Measurements from ENCODE around the gene SEMA3B. TPM values are rescaled to one million over a fixed set of nuclear protein-coding genes. Genes with fewer than 3 reads are reported as not detected.

SEMA3B gene
- total and polyA plus RNA-seq, 12 donors: 14.9 to 46.7 (median 21.9) TPM

DNA sequence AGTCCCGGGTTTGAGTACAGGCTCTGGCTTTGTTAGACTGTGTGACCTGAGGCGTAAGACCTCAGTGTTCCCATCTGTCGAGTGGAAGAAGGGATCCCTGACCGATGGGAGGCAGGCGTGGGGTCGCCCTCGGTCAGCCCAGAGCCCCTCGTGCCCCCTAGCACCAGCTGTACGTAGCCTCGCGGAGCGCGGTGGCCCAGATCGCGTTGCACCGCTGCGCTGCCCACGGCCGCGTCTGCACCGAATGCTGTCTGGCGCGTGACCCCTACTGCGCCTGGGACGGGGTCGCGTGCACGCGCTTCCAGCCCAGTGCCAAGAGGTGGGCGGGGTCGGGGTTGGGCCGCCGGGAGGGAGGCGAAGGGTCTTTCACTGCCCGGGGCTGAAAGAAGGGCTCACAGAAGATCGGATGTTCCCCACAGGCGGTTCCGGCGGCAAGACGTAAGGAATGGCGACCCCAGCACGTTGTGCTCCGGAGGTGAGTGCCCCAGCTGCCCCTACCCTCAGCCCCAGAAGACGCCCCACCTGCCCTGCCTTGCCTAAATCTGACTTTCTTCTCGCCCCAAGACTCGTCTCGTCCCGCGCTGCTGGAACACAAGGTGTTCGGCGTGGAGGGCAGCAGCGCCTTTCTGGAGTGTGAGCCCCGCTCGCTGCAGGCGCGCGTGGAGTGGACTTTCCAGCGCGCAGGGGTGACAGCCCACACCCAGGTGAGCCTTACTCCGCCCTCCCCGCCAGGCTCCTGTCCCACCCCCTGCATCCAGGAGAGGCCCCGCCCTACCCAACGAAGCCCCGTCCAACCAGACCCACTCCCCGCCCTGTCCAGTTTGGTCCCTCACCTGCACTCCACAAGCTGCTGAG is 6.4 kb downstream of the SEMA3B start:
- H3K9me3 ChIP-seq: no peaks in the 10 kb centered on the region
- WGBS, 2 donors: 33 to 43% methylated on average over 64 to 65 of the region's 65 CpGs
- intact Hi-C loops (cut with DNase I): loop anchor here in 4 of 10 donors (2.0 to 10.0 kb wide), 3 partner anchors 49 to 151 kb away; no protein-coding TSS in a partner anchor
- H3K4me1 ChIP-seq: peaks cover 6 to 59% (median 36%) of the 10 kb centered on the region in 9 donors
- H3K27ac ChIP-seq: no peak overlapping the region
- H3K4me3 ChIP-seq: no peak overlapping the region
- H3K27me3 ChIP-seq: peaks cover 0 to 47% (median 10%) of the 10 kb centered on the region in 7 donors
- DNase-seq: peak in 1 of 2 donors; percentile 17
- H3K36me3 ChIP-seq: peaks cover 0 to 8% (median 0%) of the 10 kb centered on the region in 9 donors
- no peak for ATAC-seq
- TF ChIP-seq, protein P1, sequence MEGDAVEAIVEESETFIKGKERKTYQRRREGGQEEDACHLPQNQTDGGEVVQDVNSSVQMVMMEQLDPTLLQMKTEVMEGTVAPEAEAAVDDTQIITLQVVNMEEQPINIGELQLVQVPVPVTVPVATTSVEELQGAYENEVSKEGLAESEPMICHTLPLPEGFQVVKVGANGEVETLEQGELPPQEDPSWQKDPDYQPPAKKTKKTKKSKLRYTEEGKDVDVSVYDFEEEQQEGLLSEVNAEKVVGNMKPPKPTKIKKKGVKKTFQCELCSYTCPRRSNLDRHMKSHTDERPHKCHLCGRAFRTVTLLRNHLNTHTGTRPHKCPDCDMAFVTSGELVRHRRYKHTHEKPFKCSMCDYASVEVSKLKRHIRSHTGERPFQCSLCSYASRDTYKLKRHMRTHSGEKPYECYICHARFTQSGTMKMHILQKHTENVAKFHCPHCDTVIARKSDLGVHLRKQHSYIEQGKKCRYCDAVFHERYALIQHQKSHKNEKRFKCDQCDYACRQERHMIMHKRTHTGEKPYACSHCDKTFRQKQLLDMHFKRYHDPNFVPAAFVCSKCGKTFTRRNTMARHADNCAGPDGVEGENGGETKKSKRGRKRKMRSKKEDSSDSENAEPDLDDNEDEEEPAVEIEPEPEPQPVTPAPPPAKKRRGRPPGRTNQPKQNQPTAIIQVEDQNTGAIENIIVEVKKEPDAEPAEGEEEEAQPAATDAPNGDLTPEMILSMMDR (IDR thresholded peaks at IDR 0.05): no peak

DNA sequence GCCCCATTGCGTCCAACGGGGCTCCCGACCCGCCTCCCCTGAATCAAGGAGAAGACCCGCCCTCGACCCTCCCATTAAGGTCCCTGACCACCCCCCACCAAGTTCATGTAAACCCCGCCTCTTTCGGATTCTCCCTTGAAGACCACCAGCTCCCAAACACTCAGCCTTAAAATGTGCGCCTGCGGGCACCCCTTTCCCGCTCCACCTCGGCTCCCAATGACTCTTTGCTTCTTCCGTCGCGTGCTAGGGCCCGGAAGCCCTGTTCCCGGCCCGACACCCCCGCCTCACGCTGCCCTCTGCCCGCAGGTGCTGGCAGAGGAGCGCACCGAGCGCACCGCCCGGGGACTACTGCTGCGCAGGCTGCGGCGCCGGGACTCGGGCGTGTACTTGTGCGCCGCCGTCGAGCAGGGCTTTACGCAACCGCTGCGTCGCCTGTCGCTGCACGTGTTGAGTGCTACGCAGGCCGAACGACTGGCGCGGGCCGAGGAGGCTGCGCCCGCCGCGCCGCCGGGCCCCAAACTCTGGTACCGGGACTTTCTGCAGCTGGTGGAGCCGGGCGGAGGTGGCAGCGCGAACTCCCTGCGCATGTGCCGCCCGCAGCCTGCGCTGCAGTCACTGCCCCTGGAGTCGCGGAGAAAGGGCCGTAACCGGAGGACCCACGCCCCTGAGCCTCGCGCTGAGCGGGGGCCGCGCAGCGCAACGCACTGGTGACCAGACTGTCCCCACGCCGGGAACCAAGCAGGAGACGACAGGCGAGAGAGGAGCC is 7.2 kb downstream of the SEMA3B start:
- Histone ChIP-seq H3K27ac (no peak overlapping the region), H3K4me1 (peaks cover 6 to 64% (median 36%) of the 10 kb centered on the region in 9 donors), H3K27me3 (peaks cover 0 to 47% (median 10%) of the 10 kb centered on the region in 7 donors), H3K4me3 (no peak overlapping the region), H3K9me3 (no peaks in the 10 kb centered on the region), H3K36me3 (peaks cover 0 to 8% (median 0%) of the 10 kb centered on the region in 9 donors)
- no peak for ATAC-seq
- TF ChIP-seq, protein P1 (IDR thresholded peaks at IDR 0.05): no peak
- WGBS, 2 donors: 48 to 54% methylated on average over 77 to 79 of the region's 79 CpGs
- no peak for DNase-seq
- intact Hi-C loops (cut with DNase I): loop anchor here in 4 of 10 donors (2.0 to 10.0 kb wide), 3 partner anchors 49 to 151 kb away; no protein-coding TSS in a partner anchor

DNA sequence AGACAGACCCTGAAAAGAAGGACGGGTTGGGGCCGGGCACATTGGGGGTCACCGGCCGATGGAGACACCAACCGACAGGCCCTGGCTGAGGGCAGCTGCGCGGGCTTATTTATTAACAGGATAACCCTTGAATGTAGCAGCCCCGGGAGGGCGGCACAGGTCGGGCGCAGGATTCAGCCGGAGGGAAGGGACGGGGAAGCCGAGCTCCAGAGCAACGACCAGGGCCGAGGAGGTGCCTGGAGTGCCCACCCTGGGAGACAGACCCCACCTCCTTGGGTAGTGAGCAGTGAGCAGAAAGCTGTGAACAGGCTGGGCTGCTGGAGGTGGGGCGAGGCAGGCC is 7.8 kb downstream of the SEMA3B start:
- no peak for DNase-seq
- WGBS, 2 donors: 84% methylated on average over 17 of the region's 17 CpGs
- no peaks in the 10 kb centered on the region for H3K9me3 ChIP-seq
- no peak for ATAC-seq
- H3K36me3 ChIP-seq: peaks cover 0 to 8% (median 0%) of the 10 kb centered on the region in 9 donors
- H3K4me1 ChIP-seq: peaks cover 6 to 64% (median 36%) of the 10 kb centered on the region in 9 donors
- H3K27ac ChIP-seq: no peak overlapping the region
- no peak overlapping the region for H3K4me3 ChIP-seq
- TF ChIP-seq, protein P1 (IDR thresholded peaks at IDR 0.05): no peak
- intact Hi-C loops (cut with DNase I): loop anchor here in 1 of 10 donors (10.0 kb wide), 1 partner anchor 152 kb away; no protein-coding TSS in a partner anchor
- H3K27me3 ChIP-seq: peaks cover 0 to 47% (median 10%) of the 10 kb centered on the region in 7 donors

Data from heart right ventricle (tissue), 16 donors.